Bronchial epithelial cell (primary cell): ENCODE measurements around the gene DOCK8. TPM values are rescaled to one million over a fixed set of nuclear protein-coding genes. Genes with fewer than 3 reads are reported as not detected.

Experiments used
- DNase-seq: peaks from one replicate; pipeline ENCODE4 v3.0.0-alpha.2; 2010; ENCODE audit warnings: low read depth
- FAIRE-seq: peaks from 2 replicates; lab custom pipeline; 2011; peaks lifted over from hg19 to GRCh38; lab: Jason Lieb, UNC
- H3K27me3 ChIP-seq: 2 replicates; pipeline ENCODE4 v1.5.1; 2011; ENCODE audit warnings: low read length; ENCODE audit not compliant: control insufficient read depth, insufficient read depth
- H3K36me3 ChIP-seq: 2 replicates; pipeline ENCODE4 v1.5.1; 2011; ENCODE audit warnings: low read length; ENCODE audit not compliant: control insufficient read depth, insufficient read depth
- H3K4me3 ChIP-seq: 2 replicates; pipeline ENCODE4 v1.5.1; 2011; ENCODE audit warnings: mild to moderate bottlenecking, low read depth, low read length, control low read depth
- total RNA-seq: library from RNA; depleted of rRNA; stranded (reverse); fragments of >200 nt; gene quantifications from 2 replicates; pipeline ENCODE4 v1.2.1, GENCODE V29; 2014
- TF ChIP-seq, protein P1 (sequence below): IDR thresholded peaks from 2 replicates; pipeline ENCODE4 v1.5.1; 2011; ENCODE audit warnings: mild to moderate bottlenecking, moderate library complexity, low read length, control low read depth, inconsistent platforms; ENCODE audit not compliant: insufficient read depth, severe bottlenecking

DOCK8 gene
- total RNA-seq, 1 donor from 2014 or later, result 0.26 TPM

DNA sequence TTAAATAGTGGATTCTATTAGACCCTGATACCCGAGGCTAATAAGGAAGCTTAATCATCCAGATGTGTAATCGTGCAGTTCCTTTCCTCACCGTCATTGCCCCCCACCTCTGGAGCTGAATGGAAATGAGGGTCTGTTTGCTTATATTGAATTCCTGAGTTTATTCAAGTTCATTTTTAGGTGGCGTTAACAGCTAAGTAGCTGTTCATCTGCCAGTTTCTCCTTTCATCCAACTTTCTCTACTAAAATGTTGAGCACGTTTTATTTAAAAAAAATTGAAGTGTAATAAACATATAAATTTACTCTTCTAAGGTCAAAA is 291.0 kb downstream of the DOCK8 start:
- Histone ChIP-seq H3K4me3 (peak overlapping the region; percentile 59), H3K27me3 (no peaks in the 10 kb centered on the region), H3K36me3 (peaks cover 2% of the 10 kb centered on the region)
- FAIRE-seq, result no peak
- DNase-seq, result peak; percentile 40
- TF ChIP-seq, protein P1, sequence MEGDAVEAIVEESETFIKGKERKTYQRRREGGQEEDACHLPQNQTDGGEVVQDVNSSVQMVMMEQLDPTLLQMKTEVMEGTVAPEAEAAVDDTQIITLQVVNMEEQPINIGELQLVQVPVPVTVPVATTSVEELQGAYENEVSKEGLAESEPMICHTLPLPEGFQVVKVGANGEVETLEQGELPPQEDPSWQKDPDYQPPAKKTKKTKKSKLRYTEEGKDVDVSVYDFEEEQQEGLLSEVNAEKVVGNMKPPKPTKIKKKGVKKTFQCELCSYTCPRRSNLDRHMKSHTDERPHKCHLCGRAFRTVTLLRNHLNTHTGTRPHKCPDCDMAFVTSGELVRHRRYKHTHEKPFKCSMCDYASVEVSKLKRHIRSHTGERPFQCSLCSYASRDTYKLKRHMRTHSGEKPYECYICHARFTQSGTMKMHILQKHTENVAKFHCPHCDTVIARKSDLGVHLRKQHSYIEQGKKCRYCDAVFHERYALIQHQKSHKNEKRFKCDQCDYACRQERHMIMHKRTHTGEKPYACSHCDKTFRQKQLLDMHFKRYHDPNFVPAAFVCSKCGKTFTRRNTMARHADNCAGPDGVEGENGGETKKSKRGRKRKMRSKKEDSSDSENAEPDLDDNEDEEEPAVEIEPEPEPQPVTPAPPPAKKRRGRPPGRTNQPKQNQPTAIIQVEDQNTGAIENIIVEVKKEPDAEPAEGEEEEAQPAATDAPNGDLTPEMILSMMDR, result peak; percentile 1

DNA sequence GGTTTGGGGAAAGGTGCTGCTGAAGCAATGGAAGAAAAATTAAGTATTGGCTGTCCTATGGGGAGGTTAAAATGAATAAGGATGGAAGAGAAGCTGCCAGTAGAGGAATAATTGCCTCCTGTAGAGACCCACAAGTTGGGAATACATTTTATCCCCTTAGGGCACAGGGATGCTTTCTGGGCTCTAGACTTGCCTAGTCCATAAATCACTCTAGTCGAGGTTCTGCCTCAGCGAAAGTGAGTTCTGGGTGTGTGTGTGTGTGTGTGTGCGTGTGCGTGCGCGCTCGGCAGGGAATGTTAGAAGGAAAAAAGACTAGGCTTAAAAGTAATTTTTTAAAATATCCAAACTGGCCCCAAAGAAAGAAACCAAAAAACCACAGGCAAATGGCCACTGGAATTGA is 291.6 kb downstream of the DOCK8 start:
- Histone ChIP-seq H3K27me3 (no peaks in the 10 kb centered on the region), H3K36me3 (peaks cover 2% of the 10 kb centered on the region), H3K4me3 (no peak overlapping the region)
- DNase-seq (no peak), FAIRE-seq (no peak)
- TF ChIP-seq, protein P1, result no peak

DNA sequence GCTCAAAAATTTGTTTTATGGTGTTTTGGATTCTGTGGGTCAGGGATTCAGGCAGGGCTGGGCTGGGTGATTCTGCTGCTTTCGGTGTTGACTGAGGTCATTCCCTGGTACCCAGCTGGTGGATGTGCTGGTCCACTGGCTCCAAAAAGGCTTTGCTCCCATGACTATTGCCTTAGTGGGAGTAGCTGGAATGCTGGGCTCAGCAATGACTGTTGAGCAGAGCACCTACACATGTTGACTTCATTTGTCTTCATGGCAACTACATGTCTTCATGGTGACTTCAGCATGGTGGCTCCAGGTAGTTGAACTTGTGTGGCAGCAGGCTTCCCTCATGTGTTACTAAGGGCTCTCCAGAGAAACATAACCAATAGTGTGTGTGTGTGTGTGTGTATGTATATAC is 297.2 kb downstream of the DOCK8 start:
- peak; percentile 52 for FAIRE-seq
- Histone ChIP-seq H3K36me3 (peaks cover 2% of the 10 kb centered on the region), H3K4me3 (no peak overlapping the region), H3K27me3 (no peaks in the 10 kb centered on the region)
- TF ChIP-seq, protein P1, result no peak
- no peak for DNase-seq

DNA sequence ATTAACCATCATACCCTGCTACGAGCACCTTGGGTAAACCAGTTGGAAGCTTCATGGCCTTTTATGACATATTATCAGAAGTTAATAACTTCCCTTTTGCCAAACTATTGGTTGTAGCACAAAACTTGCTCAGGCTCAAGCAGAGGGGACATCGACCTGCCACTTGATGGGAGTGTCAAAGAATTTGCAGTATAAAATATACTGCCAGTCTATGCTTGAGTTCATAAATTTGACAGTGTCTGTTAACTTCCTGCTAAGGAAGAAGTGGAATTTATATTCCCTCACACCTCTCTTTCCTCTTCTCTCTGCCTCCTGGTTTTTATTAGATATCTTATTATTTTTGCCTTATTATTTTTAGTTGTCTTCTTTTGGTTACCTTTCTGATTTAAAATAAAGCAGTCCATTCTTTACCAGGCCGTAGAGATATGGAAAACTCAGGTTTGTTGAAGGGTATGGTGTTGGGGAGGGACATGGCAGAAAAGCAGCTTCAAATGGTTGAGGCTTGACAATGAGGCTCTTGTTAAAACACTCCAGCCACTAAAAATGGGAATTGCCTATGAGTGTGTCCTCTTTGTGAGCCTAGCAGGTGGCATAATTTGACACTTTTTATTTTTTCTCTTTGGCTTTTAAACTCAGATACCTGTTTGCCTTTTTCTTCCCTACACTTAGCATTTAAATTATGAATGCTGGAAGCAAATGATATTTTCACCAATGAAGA is 298.0 kb downstream of the DOCK8 start:
- TF ChIP-seq, protein P1, result no peak
- no peak overlapping the region for H3K4me3 ChIP-seq
- no peak for DNase-seq
- H3K36me3 ChIP-seq, result peaks cover 2% of the 10 kb centered on the region
- H3K27me3 ChIP-seq, result no peaks in the 10 kb centered on the region
- FAIRE-seq, result no peak

Other genes starting within 250 kb of the DOCK8 start
- gene WASHC1, start 185.4 kb upstream of the DOCK8 start, total RNA-seq, result 7.4 and 9.1 TPM in 2 replicates
- gene FOXD4, start 96.4 kb upstream of the DOCK8 start, total RNA-seq, result 0.26 TPM in 2 replicates
- 59.9 and 78.5 TPM in 2 replicates for gene ZNG1A, start 35.8 kb upstream of the DOCK8 start, total RNA-seq